ENCODE results near the gene PKP1.

PKP1 gene

DNA sequence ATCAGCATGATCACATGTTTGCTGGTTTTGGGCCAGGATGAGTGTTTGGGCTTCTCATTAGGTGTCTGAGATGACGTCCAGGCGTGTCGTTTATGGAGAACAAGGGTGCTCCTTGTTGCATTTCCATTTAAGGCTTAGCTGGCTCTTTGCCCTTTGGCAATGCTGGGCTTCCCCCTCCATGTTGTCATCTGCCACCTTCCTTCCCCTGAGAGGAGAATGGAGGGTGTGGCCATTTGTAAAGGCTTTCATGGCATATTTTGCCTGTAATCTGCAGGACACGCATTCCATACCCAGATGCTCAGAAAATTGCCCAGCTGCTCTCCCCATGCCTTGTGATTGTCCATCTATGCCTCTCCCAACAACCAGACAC, 27.7 kb downstream of the PKP1 start:
- Histone ChIP-seq H2BK5ac (ENCODE audit: low read length) (no peak overlapping the region), H3K27me3 (ENCODE audit: control insufficient read depth in 3 of 3, insufficient read depth in 3 of 3, low read depth in 1 of 3, low read length in 3 of 3) (peaks cover 0 to 36% (median 0%) of the 10 kb centered on the region in 3 experiments), H3K9ac (ENCODE audit: low read depth, low read length, poor library complexity) (no peak overlapping the region), H3K27ac (replicated peaks; ENCODE audit: low read length) (no peak overlapping the region), H2AFZ (ENCODE audit: low read length) (no peak overlapping the region), H3K4ac (ENCODE audit: low read length) (no peak overlapping the region), H3K79me1 (ENCODE audit: low read depth, low read length) (no peaks in the 10 kb centered on the region), H3K18ac (ENCODE audit: low read length) (no peak overlapping the region), H3K4me1 (ENCODE audit: control insufficient read depth in 2 of 2, insufficient read depth in 1 of 2, low read depth in 1 of 2, low read length in 2 of 2) (peaks cover 0 to 13% of the 10 kb centered on the region in 2 donors), H2BK120ac (ENCODE audit: low read depth, low read length) (no peak overlapping the region), H3K4me3 (ENCODE audit: low read length in 2 of 2) (no peak overlapping the region), H3K14ac (ENCODE audit: low read length) (no peak overlapping the region), H2BK15ac (ENCODE audit: low read length) (no peak overlapping the region), H3K4me2 (ENCODE audit: insufficient read depth, low read length, poor library complexity, severe bottlenecking) (no peak overlapping the region), H3K23ac (ENCODE audit: low read depth, low read length, poor library complexity) (no peak overlapping the region), H2BK12ac (ENCODE audit: low read length) (no peak overlapping the region), H4K8ac (ENCODE audit: low read depth, low read length) (no peak overlapping the region), H2AK5ac (ENCODE audit: low read depth, low read length) (no peak overlapping the region), H3K36me3 (replicated peaks in 1 of 2; ENCODE audit: control insufficient read depth in 2 of 2, insufficient read depth in 2 of 2, low read length in 2 of 2) (no peaks in the 10 kb centered on the region), H4K91ac (ENCODE audit: low read depth, low read length, poor library complexity) (no peak overlapping the region), H3K9me3 (replicated peaks in 1 of 2; ENCODE audit: control insufficient read depth in 2 of 2, insufficient read depth in 1 of 2, low read depth in 1 of 2, low read length in 2 of 2) (no peaks in the 10 kb centered on the region)
- no CpG with 5 or more reads among the region's 4 CpGs for WGBS, 2 donors (ENCODE audit: extremely low coverage in 2 of 2, insufficient read length in 2 of 2, insufficient replicate concordance in 1 of 2)
- DNase-seq (ENCODE audit: low spot score): no peak

DNA sequence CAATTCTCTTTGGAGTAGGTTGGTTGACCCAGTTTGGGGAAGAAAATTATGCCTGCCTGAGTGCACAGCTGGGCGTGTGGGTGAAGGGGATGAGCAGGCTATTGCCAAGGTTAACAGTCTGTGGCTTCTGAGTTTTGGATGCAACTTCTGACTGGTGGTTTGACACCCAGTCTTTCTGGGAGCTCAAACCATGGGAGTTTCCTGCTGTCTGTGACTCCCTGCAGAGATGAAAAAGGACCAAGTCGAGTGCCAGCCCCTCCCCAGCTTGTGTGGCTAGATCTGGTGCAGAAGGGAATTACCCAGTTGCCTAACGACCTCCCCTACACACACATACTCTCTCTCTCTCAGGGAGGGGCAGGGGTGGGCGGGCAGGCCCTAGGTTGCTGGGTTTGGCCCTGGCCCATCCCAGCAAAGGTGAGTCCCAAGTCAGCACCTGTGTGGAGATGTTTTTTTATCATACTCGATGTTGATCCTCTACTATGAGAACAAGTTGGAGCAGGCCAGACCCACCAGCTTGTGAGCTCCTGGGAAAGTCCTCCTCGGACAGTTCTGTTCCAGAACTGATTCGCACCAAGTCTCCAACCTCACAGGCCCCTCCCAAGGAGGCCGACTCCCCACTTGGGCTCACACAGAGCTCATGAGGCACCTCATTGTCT, 28.2 kb downstream of the PKP1 start:
- Histone ChIP-seq H3K4me2 (ENCODE audit: insufficient read depth, low read length, poor library complexity, severe bottlenecking) (no peak overlapping the region), H3K9me3 (replicated peaks in 1 of 2; ENCODE audit: control insufficient read depth in 2 of 2, insufficient read depth in 1 of 2, low read depth in 1 of 2, low read length in 2 of 2) (no peaks in the 10 kb centered on the region)
- no peak for DNase-seq (ENCODE audit: low spot score)

DNA sequence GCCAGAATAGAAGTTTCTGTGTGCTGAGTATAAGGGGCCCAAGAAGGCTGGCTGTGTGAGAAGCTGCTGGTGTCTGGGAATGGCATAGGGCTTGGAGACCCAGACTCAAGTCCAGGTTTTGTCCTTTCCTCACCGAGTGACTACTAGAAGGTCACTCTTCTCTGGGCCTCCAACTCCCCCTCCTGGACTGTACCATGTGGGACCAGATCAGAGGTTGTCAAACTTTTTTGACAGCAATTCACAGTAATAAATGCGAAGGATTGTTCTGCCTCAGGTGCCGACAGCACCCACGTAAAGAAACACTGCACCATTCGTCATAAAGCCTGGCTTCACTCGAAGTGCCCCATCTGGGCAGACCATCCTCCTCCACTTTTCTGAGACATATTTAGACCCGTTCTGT, 29.0 kb downstream of the PKP1 start:
- H4K91ac ChIP-seq (ENCODE audit: low read depth, low read length, poor library complexity): no peak overlapping the region
- H3K9ac ChIP-seq (ENCODE audit: low read depth, low read length, poor library complexity): no peak overlapping the region
- peaks cover 0 to 41% (median 0%) of the 10 kb centered on the region in 3 experiments for H3K27me3 ChIP-seq (ENCODE audit: control insufficient read depth in 3 of 3, insufficient read depth in 3 of 3, low read depth in 1 of 3, low read length in 3 of 3)
- H2BK15ac ChIP-seq (ENCODE audit: low read length): no peak overlapping the region
- no peak overlapping the region for H3K14ac ChIP-seq (ENCODE audit: low read length)
- no peak overlapping the region for H3K4me2 ChIP-seq (ENCODE audit: insufficient read depth, low read length, poor library complexity, severe bottlenecking)
- H2AK5ac ChIP-seq (ENCODE audit: low read depth, low read length): peak overlapping the region; percentile 5
- H3K18ac ChIP-seq (ENCODE audit: low read length): no peak overlapping the region
- no peak overlapping the region for H2AFZ ChIP-seq (ENCODE audit: low read length)
- peak overlapping the region; percentile 2 for H2BK5ac ChIP-seq (ENCODE audit: low read length)
- H3K27ac ChIP-seq (replicated peaks; ENCODE audit: low read length): no peak overlapping the region
- H3K36me3 ChIP-seq (replicated peaks in 1 of 2; ENCODE audit: control insufficient read depth in 2 of 2, insufficient read depth in 2 of 2, low read length in 2 of 2): no peaks in the 10 kb centered on the region
- H3K9me3 ChIP-seq (replicated peaks in 1 of 2; ENCODE audit: control insufficient read depth in 2 of 2, insufficient read depth in 1 of 2, low read depth in 1 of 2, low read length in 2 of 2): no peaks in the 10 kb centered on the region
- no peak overlapping the region for H2BK120ac ChIP-seq (ENCODE audit: low read depth, low read length)
- H2BK12ac ChIP-seq (ENCODE audit: low read length): no peak overlapping the region
- peaks cover 0 to 13% of the 10 kb centered on the region in 2 donors for H3K4me1 ChIP-seq (ENCODE audit: control insufficient read depth in 2 of 2, insufficient read depth in 1 of 2, low read depth in 1 of 2, low read length in 2 of 2)
- H3K4me3 ChIP-seq (ENCODE audit: low read length in 2 of 2): no peak overlapping the region
- no peak overlapping the region for H3K4ac ChIP-seq (ENCODE audit: low read length)
- WGBS, 2 donors (ENCODE audit: extremely low coverage in 2 of 2, insufficient read length in 2 of 2, insufficient replicate concordance in 1 of 2): no CpG with 5 or more reads among the region's 7 CpGs
- no peak overlapping the region for H3K23ac ChIP-seq (ENCODE audit: low read depth, low read length, poor library complexity)
- DNase-seq (ENCODE audit: low spot score): no peak
- H4K8ac ChIP-seq (ENCODE audit: low read depth, low read length): no peak overlapping the region
- H3K79me1 ChIP-seq (ENCODE audit: low read depth, low read length): no peaks in the 10 kb centered on the region

More for the DNA sequence above, 28.2 kb downstream of the PKP1 start:
- H3K18ac ChIP-seq (ENCODE audit: low read length): peak overlapping the region; percentile 55
- H3K14ac ChIP-seq (ENCODE audit: low read length): no peak overlapping the region
- H2BK120ac ChIP-seq (ENCODE audit: low read depth, low read length): no peak overlapping the region
- H3K4ac ChIP-seq (ENCODE audit: low read length): no peak overlapping the region
- no peak overlapping the region for H3K9ac ChIP-seq (ENCODE audit: low read depth, low read length, poor library complexity)
- H3K36me3 ChIP-seq (replicated peaks in 1 of 2; ENCODE audit: control insufficient read depth in 2 of 2, insufficient read depth in 2 of 2, low read length in 2 of 2): no peaks in the 10 kb centered on the region
- no peak overlapping the region for H4K91ac ChIP-seq (ENCODE audit: low read depth, low read length, poor library complexity)
- H2AK5ac ChIP-seq (ENCODE audit: low read depth, low read length): no peak overlapping the region
- H2BK12ac ChIP-seq (ENCODE audit: low read length): no peak overlapping the region
- WGBS, 2 donors (ENCODE audit: extremely low coverage in 2 of 2, insufficient read length in 2 of 2, insufficient replicate concordance in 1 of 2): no CpG with 5 or more reads among the region's 8 CpGs
- peaks cover 0 to 36% (median 0%) of the 10 kb centered on the region in 3 experiments for H3K27me3 ChIP-seq (ENCODE audit: control insufficient read depth in 3 of 3, insufficient read depth in 3 of 3, low read depth in 1 of 3, low read length in 3 of 3)
- no peak overlapping the region for H2AFZ ChIP-seq (ENCODE audit: low read length)
- H3K4me3 ChIP-seq (ENCODE audit: low read length in 2 of 2): no peak overlapping the region
- H3K23ac ChIP-seq (ENCODE audit: low read depth, low read length, poor library complexity): no peak overlapping the region
- H2BK5ac ChIP-seq (ENCODE audit: low read length): peak overlapping the region; percentile 2
- no peaks in the 10 kb centered on the region for H3K79me1 ChIP-seq (ENCODE audit: low read depth, low read length)
- H2BK15ac ChIP-seq (ENCODE audit: low read length): peak overlapping the region; percentile 8
- H4K8ac ChIP-seq (ENCODE audit: low read depth, low read length): no peak overlapping the region
- H3K27ac ChIP-seq (replicated peaks; ENCODE audit: low read length): no peak overlapping the region
- peaks cover 0 to 13% of the 10 kb centered on the region in 2 donors for H3K4me1 ChIP-seq (ENCODE audit: control insufficient read depth in 2 of 2, insufficient read depth in 1 of 2, low read depth in 1 of 2, low read length in 2 of 2)

DNA sequence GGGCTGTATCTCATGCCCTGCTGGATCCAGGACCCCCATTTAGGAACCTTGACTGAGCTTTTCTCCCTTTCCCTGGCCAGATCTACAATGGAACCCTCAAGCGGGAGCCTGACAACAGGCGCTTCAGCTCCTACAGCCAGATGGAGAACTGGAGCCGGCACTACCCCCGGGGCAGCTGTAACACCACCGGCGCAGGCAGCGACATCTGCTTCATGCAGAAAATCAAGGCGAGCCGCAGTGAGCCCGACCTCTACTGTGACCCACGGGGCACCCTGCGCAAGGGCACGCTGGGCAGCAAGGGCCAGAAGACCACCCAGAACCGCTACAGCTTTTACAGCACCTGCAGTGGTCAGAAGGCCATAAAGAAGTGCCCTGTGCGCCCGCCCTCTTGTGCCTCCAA, 29.8 kb downstream of the PKP1 start:
- Histone ChIP-seq H3K4ac (ENCODE audit: low read length) (no peak overlapping the region), H3K9ac (ENCODE audit: low read depth, low read length, poor library complexity) (no peak overlapping the region), H3K36me3 (replicated peaks in 1 of 2; ENCODE audit: control insufficient read depth in 2 of 2, insufficient read depth in 2 of 2, low read length in 2 of 2) (no peaks in the 10 kb centered on the region), H2BK5ac (ENCODE audit: low read length) (no peak overlapping the region), H3K4me2 (ENCODE audit: insufficient read depth, low read length, poor library complexity, severe bottlenecking) (no peak overlapping the region), H4K8ac (ENCODE audit: low read depth, low read length) (no peak overlapping the region), H3K23ac (ENCODE audit: low read depth, low read length, poor library complexity) (no peak overlapping the region), H2AFZ (ENCODE audit: low read length) (no peak overlapping the region), H2AK5ac (ENCODE audit: low read depth, low read length) (peak overlapping the region; percentile 31), H2BK15ac (ENCODE audit: low read length) (no peak overlapping the region), H2BK120ac (ENCODE audit: low read depth, low read length) (peak overlapping the region; percentile 36), H3K27ac (replicated peaks; ENCODE audit: low read length) (no peak overlapping the region), H3K4me3 (ENCODE audit: low read length in 2 of 2) (no peak overlapping the region), H3K4me1 (ENCODE audit: control insufficient read depth in 2 of 2, insufficient read depth in 1 of 2, low read depth in 1 of 2, low read length in 2 of 2) (peaks cover 0 to 13% of the 10 kb centered on the region in 2 donors), H3K79me1 (ENCODE audit: low read depth, low read length) (no peaks in the 10 kb centered on the region), H3K18ac (ENCODE audit: low read length) (peak overlapping the region; percentile 49), H3K9me3 (replicated peaks in 1 of 2; ENCODE audit: control insufficient read depth in 2 of 2, insufficient read depth in 1 of 2, low read depth in 1 of 2, low read length in 2 of 2) (no peaks in the 10 kb centered on the region), H2BK12ac (ENCODE audit: low read length) (peak overlapping the region; percentile 14), H4K91ac (ENCODE audit: low read depth, low read length, poor library complexity) (no peak overlapping the region), H3K14ac (ENCODE audit: low read length) (no peak overlapping the region), H3K27me3 (ENCODE audit: control insufficient read depth in 3 of 3, insufficient read depth in 3 of 3, low read depth in 1 of 3, low read length in 3 of 3) (peaks cover 0 to 45% (median 0%) of the 10 kb centered on the region in 3 experiments)
- no peak for DNase-seq (ENCODE audit: low spot score)
- no CpG with 5 or more reads among the region's 16 CpGs for WGBS, 2 donors (ENCODE audit: extremely low coverage in 2 of 2, insufficient read length in 2 of 2, insufficient replicate concordance in 1 of 2)
